ENCODE measurements around the gene FKBP4.

FKBP4 gene

DNA sequence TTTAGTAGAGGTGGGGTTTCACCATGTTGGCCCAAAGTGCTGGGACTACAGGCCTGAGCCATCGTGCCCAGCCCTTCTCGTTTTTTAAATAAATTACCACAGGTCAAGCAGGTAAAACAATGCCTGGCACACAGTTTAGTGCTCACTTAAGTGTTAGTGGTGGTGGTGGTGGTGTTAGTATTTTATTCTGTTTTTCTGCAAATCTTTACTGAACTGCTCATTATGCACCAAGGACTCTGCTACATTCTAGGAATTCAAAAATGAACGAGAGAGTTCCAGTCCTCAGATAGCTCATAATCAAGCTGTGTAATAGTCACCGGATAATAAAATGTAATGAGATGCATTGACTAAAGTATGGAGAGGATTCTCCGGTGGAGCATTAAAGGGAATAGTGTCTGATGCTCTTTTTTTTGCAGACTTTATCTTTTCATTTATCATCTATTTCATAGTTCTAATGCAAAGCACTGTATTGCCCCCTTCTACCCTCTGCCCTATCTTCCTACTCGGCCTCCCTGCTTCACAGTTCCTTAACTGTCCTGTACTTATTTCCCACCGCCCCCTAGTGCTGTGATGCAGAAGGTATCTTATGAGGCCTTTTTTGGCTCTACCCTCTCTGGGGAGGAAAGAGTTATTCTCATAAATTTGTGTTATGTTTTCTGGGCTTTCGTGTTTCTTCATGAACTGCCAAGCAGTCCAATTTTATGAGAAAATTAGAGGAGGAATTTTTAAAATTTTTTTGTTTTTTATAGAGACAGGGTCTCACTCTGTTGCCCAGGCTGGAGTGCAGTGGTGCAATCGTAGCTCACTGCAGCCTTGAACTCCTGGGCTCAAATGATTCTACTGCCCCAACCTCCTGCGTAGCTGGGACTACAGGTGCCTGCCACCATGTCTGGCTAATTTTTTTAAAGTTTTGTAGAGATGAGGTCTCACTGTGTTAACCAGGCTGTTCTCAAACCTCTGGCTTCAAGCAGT lies 18.7 kb downstream of the FKBP4 start:
- peak; percentile 27 for DNase-seq (ENCODE audit: low read depth)

DNA sequence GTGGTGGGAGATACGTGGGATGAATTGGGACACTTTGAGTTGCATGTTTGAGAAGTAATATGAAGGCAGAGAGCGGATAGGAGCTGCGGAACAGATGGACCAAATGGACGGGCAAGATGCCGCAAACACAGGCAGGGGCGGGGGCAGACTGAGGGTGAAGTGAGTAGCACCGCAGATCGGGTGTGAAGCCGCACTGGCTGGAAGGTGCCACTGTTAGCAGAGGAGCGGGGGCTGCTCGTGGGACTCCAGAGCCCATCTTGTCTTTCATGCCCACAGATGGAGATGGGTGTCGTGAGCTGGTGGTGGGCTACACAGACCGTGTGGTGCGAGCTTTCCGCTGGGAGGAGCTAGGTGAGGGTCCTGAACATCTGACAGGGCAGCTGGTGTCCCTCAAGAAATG lies 25.0 kb downstream of the FKBP4 start:
- no peak for DNase-seq (ENCODE audit: low read depth)

DNA sequence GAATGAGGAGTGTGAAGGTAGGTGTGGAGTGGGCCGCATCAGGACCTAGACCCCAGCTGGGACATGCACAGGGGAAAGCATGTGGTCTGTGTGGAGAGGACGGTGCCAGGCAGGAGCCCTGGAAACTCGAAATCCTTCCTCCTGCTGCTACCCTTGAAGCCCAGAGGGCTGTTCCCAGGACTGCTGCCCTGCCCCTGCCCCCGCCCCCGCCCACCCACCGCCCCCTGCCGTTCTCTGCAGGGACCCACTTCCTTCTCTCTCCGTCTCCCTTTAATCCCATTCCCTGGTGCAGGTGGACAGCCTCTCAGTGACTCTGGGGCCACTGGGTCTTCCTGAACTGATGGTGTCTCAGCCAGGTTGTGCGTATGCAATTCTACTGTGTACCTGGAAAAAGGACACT lies 25.7 kb downstream of the FKBP4 start:
- DNase-seq (ENCODE audit: low read depth): no peak

DNA sequence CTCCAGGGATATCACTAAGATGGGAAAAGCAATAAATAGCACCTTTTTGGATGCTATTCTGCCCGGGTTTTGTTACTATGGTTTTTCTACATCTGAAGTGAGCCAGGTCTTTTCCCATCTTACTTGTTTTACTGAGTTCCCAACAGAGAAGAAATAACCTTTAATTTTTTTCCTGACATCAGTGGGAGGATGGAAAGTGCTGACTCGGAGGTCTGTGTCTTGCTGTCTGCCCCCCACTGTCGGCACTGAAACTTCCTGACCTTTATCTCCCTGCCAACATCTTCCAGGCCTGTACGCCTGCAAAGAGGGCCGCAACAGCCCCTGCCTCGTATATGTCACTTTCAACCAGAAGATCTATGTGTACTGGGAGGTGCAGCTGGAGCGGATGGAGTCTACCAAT lies 28.7 kb downstream of the FKBP4 start:
- DNase-seq (ENCODE audit: low read depth): no peak

DNA sequence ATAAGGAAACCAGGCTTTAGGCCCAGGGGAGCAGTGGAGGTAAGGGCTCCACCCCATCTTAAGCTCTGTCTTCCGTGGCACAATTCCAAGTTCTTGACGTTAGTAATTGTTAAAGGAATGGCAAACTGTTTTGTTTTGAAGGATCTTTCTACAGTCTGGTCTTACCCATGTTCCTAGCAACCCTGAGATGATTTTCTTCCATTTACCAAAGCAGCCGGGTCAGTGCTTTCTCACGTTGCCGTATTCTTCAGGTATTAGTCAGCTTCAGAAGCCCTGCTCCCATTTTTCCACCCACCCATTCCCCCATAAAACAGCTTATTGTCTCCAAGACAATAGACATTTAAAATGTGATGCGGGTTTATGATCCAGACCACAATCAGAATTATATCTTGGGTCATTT lies 29.8 kb downstream of the FKBP4 start:
- DNase-seq (ENCODE audit: low read depth): no peak

DNA sequence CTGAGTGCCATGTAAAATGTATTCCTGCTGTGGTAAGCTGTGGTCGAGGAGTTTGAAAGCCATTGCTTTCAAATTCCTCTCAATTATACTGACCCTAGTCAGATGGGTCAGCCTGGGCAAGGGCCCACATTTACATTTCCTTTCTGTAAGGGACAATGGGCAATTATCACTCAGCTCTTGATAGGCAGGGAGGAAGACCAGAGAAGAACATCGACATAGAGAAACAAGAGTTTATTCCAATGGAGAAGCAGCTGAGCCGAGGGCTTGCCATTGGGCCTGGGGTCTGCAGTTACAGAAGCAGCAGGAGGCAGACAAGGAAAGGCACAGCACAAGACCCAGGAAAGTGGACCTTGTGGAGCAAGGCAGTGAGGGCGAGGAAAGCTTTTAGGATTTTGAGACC lies 30.4 kb downstream of the FKBP4 start:
- DNase-seq (ENCODE audit: low read depth): no peak

DNA sequence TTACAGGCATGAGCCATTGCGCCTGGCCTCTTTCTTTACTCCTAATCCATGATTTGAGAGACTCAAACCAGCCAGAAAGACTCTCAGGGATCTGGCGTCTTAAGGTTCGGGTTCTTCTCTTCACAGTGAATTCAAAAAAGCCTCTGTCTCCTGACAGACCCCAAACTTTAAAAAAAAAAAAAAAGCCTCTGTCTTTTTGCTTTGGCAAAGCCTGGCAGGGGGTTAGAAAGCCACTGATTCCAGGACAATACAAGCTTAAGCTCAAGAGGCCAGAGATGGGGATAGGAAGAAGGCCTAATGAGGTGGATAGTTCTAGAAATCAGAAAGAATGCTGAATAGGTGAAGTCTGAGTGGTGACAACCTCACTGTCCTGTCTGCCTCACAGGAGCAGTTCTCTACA lies 31.3 kb downstream of the FKBP4 start:
- no peak for DNase-seq (ENCODE audit: low read depth)

DNA sequence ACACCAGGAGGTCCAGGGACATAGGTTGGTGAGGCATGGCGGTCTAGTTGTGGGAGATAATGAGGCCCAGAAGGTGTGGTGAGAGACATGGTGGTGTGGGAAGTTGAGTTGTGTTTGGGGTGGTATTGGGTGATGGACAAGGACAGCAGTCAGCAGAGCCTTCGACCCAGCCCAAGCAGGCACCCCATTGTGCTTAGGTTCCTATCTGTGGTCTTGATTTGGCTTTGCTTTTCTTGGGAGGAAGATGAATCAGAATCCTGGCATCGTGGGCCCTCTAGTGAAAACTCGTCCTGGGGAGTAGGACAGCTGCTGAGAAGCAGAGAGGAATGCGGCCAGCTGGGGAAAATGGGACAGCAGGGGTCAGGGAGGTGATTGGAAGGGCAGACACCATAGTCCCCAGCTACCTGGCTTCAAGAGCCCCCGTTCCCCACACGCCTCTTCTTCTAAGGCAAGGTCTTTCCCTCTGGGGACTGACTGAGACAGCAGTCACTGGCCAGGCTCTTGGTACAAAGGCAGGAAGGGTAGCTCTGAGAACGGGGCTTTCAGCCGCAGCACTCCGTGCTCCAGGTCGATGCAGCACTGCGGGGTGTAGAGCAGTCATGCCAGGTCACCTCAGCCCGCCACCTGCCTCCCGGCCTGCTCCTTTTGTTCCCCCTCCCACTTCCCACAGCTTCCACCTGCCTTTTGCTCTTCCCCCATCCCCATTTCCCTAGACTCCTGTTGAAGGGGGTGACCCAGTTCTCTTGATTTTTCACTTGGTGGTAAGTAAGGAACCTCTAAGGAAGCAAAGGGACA lies 32.1 kb downstream of the FKBP4 start:
- no peak for DNase-seq (ENCODE audit: low read depth)

DNA sequence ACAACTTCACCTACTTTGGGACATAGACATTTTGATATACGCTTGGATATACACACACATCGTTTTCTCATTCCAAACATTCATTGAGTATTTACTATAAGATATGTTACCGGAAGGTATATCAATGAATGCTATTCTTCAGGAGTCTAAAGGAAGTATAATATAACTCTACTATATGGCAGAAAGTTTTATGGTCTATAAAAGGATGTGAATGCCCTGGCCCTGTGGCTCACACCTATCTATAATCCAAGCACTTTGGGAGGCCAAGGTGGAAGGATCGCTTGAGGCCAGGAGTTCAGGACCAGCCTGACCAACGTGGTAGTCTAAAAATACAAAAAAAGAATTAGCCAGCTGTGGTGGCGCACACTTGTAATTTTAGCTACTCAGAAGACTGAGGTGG lies 34.5 kb downstream of the FKBP4 start:
- DNase-seq (ENCODE audit: low read depth): no peak

DNA sequence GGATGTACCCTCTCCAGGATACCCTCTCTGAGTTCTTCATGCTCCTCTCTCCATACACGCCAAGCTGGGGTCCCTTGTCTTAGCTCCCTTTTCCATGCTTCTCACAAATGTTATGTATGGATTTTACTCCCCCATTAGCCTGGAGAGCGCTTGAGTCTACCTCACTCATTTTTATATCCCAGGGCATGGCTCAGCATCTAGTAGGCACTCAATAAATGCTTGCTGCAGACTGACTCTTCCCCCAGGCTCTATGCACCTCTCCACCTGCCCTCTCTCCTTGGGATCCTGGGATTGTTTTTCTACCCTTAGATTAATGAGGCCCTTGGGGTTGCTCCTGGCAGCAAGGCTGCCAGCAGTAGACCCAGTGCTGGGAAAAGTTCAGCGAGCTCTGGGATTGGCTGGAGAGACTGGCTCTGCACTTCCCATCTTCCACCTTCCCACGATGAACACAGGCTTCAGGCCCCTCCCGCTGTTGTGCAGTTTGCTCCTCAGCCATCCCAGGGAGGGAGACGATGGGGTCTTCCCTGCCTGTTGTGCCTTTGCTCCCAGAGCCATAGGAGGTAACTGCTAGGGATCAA lies 37.9 kb downstream of the FKBP4 start:
- no peak for DNase-seq (ENCODE audit: low read depth)

DNA sequence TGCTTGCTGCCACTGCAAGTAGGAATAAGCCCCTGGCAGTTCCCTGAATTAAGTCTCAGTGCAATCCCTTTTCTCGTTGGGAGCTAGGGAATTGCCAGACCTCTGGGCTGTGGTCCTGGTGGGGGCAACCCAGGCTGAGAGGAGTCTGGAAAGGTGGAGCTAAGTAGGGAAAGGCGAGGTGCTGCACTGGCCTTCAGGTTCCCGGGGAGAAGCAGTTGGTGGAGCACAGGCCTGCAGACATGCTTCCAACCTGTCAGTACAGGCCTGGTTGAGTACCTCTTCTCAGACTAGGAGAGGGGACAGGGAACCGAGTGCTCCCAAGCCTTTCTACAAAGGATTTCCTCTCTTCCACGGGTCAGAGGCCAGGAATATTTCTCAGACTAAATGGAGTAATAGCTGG lies 38.6 kb downstream of the FKBP4 start:
- no peak for DNase-seq (ENCODE audit: low read depth)

DNA sequence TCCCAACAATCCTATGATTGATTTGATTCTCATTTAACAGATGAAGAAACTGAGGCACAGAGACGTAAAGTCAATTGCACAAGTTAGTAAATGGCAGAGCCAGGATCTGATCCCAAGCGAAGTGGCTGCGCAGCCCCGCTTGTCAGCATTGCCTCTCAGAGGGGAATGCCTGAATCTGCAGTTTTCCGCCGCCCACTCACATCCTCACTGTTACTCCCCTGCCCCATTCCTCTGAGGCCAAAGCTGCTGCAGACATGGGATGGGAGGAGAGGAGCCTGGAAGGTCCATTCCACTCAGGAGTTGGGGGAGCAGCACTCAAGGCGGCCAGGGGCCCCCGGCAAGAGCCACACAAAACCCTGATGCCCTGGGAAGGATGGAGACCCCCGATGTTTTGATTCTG lies 39.0 kb downstream of the FKBP4 start:
- DNase-seq (ENCODE audit: low read depth): no peak

DNA sequence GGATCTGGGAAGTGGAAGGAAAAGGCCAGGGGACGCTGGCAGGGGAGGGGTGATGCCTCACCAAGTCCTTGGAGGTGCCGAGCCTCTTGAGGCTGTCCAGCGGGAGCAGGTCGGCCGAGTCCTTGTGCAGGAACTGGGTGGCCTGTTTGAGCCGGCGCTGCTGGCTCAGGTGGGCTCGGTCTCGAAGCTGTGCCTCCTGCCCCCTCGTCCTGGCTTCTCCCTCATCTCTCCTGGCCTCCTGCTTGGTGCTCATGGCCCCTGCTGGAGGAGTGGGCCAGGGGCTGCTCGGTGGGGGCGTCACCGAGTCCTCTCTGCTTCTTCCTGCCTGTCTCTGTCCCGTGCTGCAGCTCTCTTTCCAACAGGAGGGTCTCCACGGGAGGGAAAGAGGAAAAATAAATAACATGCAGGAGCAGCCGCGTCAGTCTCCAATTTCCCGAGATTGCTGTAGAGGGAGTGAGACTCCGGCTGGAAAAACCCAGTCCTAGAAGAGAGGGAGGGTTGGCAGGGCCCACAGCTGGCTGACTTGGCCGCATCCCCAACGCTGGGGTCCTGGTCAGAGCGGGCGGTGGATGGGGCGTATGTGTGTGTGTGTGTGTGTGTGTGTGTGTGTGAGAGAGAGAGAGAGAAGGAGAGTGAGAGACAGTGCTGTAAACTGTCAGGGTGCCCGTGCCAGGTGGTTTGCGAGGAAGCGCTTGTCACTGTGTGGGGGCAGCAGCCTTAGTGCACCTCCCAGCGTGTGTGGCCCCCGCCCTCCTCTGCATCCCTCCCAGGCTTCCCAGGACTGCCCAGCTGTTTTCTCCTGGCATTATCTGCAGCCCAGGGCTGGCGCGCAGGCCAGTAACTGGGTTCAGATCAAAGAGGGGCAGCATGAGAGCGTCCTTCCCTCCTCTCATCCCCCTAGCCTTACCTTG lies 40.1 kb downstream of the FKBP4 start, which contains the start of gene NRIP2:
Gene NRIP2 (minus strand): TSS at position 455 of the 911 bp plus-strand sequence. CDS start 52 bp downstream, at position 403.
- no peak for DNase-seq (ENCODE audit: low read depth)

DNA sequence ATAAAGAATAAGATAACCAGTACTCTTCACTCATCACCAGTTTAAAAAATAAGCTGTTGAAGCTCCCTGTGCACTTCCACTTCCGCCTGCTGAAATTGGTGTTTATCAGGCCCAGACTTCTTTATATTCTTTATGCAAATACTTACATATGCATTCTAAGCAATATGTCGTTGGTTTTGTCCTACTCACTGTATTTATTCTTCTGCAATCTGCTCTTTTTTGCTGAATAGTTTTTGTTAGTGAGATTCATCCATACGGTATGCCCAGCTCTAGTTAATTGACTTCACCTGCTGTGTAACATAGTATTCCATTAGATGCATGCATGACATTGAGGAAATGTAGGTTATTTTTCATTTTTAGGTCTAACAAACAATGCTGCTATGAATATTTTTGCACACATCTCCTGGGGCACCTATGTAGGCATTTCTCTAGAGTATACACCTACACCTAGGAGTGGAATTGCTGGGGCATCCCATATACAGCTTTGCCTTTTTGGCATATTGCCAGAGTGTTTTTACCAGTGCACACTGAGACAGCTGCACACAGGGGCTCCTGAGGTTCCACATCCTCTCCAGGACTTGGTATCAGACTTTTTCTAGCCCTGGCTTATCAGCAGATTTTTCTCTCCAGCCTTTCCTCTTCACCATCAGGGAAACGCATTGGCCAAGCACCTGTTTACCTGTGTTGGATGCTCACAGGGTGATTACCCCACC lies 41.1 kb downstream of the FKBP4 start:
- DNase-seq (ENCODE audit: low read depth): no peak

DNA sequence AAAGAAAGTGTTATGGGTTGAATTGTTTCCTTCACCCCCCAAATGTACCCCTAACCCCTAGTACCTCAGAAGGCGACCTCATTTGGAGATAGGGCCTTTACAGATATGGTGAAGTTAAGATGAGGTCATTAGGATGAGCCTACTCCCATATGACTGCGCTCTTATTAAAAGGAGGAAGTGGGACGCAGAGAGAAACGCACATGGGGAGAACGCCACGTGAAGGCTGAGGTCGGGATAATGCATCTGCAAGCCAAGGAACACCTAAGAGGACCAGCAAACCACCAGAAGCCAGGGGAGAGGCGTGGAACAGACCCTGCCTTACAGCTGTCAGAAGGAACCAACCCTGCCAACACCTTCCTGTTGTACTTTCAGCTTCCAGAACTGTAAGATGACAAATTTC lies 41.8 kb downstream of the FKBP4 start:
- DNase-seq (ENCODE audit: low read depth): no peak

DNA sequence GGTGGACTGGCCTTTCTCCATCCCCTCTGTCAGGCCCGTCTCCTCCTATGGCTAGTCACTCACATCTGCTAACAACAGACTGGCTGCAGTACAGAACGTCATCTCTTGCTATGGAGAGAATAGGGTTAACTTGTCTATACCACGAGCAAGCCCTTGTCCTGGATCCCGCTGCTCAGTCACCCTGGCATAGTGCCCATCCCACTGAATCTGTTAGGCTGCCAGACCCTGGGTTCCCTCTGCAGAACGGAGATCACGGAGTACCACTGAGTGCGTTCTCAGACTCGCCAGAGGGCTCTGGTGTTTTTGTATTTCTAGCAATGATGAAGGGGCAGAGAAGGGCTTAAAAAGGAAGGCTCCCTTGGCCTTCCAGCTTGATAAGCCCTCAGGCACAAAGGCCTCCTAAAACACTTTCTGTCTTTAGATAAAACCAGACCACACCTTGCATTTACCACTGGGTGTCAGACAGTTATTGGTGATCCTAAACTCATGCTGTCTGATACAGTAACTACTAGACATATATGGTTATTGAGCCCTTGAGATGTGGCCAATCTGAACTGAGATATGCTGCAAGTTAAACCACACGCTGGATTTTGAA lies 46.4 kb downstream of the FKBP4 start:
- DNase-seq (ENCODE audit: low read depth): no peak

DNA sequence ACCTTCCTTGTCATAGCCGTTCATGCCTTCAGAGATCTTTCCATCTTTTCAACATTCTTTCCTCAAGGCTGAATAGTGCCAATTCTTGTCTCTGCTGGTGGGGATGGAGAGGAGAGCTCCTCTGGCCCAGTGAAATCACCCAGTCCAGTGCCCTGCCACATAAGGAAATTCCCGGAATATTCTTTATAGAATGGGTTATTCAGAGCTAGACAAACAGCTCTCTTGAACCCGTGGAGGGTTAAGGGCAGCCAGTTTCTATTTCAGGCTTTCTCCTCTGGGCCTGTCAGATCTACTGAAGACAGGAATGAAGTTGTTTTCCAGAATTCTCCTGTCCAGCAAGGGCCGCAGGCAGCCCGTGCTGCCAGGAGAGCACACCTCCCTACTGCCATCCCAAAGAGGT lies 48.2 kb downstream of the FKBP4 start:
- DNase-seq (ENCODE audit: low read depth): no peak

DNA sequence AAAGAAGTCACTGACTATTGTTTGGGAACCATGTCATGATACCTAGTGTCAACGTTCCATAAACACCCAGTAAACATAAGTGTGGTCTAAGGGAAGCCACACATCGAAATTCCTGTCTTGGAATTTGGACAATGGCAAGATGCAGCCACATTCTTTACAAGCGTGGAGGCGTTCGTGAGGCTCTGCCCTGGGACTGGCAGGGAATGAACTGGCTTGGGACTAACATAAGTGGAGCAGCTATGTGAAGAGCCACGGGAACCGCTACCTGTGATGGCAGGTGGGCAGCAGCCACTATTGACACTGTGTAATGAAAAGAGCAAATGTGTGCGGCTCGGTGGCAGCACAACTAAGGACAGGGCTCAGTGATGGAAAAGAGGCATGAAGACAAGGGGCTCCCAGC lies 50.0 kb downstream of the FKBP4 start:
- no peak for DNase-seq (ENCODE audit: low read depth)

DNA sequence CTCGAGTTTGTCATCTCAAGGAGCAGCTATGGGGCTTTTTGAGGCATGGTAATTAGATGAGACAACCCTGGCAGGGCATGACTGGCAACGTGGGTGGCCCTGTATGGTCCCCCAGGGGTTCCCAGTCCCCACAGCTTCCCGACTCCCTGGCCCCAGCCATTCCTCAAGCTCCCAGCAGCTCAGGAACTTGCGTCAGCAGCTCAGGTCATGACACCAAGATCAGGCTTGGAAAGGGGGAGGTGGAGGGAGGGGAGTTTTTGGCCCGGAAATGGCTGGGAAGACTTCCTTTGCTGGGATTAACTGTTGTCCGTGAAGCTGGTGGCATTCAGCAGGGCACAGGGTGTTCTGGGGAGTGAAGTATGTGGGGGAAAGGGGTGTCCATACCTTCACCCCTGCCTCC lies 50.5 kb downstream of the FKBP4 start:
- DNase-seq (ENCODE audit: low read depth): no peak

DNA sequence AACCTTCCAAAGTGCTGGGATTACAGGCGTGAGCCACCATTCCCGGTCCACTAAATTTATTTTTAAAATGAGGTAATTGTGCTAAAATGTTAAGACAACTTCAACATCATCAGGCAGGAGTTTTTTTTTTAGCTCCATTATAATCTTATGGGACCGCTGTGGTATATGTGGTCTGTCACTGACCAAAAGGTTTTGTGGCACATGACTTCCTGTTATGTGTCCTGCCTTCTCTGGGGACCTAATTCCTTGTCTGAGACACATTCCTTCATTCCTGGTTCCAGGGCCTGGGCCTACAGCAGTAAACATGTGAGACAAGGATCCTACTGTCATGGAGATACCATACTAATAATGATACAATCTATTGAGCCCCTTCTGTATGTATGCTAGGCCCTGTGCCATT lies 57.2 kb downstream of the FKBP4 start:
- DNase-seq (ENCODE audit: low read depth): no peak

DNA sequence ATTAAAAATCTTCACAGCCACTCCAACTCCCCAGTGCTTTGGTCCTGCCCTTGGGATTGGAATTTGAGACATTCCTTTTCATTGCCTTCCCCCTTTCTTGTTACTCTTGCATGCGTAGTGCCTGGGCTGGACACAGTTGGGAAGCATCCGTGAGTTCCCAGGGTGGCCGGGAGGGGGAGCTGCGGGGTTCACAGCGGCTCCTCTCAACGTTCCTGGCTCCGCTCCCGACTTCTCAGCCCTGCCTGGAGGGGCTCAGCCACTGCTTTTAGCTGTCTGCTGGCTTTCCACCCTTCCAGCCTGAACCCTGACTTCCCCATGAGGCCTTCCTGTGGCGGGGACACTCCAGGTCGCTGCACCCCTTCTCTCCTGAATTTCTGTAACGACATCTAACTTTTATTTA lies 58.9 kb downstream of the FKBP4 start:
- peak; percentile 31 for DNase-seq (ENCODE audit: low read depth)

Measured in activated T-cell treated with anti-CD3 and anti-CD28 coated beads for 1 hour (primary cell).